Type B pancreatic cell (in vitro differentiated cells): ENCODE measurements around the gene INPP4B. TPM values are rescaled to one million over a fixed set of nuclear protein-coding genes. Genes with fewer than 3 reads are reported as not detected.

Source experiments
- DNase-seq: peaks from one replicate; pipeline ENCODE4 v3.0.0; 2021; ENCODE audit warnings: mixed read lengths; ENCODE audit not compliant: unreplicated experiment; ENCODE audit errors: extremely low spot score
- H3K27ac Mint-ChIP-seq: 2 replicates; pipeline ENCODE4 v1.8.0; 2021; ENCODE audit warnings: mild to moderate bottlenecking, mixed read lengths
- H3K27me3 Mint-ChIP-seq: 2 replicates; pipeline ENCODE4 v1.8.0; 2021; ENCODE audit warnings: mixed read lengths
- H3K36me3 Mint-ChIP-seq: 2 replicates; pipeline ENCODE4 v1.8.0; 2021; ENCODE audit warnings: mixed read lengths
- H3K4me1 Mint-ChIP-seq: one replicate; pipeline ENCODE4 v1.8.0; 2021; ENCODE audit warnings: mixed read lengths; ENCODE audit not compliant: unreplicated experiment
- H3K4me3 Mint-ChIP-seq: 2 replicates; pipeline ENCODE4 v1.8.0; 2021; ENCODE audit warnings: mild to moderate bottlenecking, mixed read lengths
- H3K9me3 Mint-ChIP-seq: 2 replicates; pipeline ENCODE4 v1.8.0; 2021; ENCODE audit warnings: mixed read lengths
- total RNA-seq: library from RNA; stranded (reverse); gene quantifications from 2 replicates; pipeline ENCODE4 v1.2.1, GENCODE V29; 2021; ENCODE audit warnings: low replicate concordance
- TF ChIP-seq, protein P1 (sequence below): fragments of 200-600 bp; sonication (generic); conservative IDR thresholded peaks from 2 replicates; pipeline ENCODE4 v1.5.0; 2021; ENCODE audit warnings: antibody characterized with exemption, mild to moderate bottlenecking

Gene INPP4B
- total RNA-seq, 1 donor from 2014 or later = 9.0 TPM

DNA sequence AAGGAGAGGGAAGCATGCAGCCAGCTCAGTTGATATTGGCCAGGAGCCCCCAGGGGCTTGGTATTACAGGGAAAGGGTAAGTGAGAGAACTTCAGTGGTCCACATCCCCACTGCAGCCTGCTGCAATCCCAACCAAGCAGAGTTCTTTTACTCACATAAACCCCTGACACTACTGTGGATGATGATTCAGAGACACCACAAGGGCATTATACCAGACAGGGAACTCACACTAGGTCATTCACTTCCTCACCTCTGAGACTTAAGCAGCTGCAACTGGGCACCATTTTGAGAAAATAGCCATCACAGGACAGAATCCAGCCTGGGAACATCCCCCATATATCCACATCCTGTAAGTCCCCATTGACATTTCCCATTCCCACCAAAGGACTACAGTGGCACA lies 248.0 kb downstream of the INPP4B start:
- H3K9me3 Mint-ChIP-seq = no peaks in the 10 kb centered on the region
- DNase-seq = no peak
- H3K27me3 Mint-ChIP-seq = no peaks in the 10 kb centered on the region
- TF ChIP-seq, protein P1, sequence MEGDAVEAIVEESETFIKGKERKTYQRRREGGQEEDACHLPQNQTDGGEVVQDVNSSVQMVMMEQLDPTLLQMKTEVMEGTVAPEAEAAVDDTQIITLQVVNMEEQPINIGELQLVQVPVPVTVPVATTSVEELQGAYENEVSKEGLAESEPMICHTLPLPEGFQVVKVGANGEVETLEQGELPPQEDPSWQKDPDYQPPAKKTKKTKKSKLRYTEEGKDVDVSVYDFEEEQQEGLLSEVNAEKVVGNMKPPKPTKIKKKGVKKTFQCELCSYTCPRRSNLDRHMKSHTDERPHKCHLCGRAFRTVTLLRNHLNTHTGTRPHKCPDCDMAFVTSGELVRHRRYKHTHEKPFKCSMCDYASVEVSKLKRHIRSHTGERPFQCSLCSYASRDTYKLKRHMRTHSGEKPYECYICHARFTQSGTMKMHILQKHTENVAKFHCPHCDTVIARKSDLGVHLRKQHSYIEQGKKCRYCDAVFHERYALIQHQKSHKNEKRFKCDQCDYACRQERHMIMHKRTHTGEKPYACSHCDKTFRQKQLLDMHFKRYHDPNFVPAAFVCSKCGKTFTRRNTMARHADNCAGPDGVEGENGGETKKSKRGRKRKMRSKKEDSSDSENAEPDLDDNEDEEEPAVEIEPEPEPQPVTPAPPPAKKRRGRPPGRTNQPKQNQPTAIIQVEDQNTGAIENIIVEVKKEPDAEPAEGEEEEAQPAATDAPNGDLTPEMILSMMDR = no peak
- H3K4me3 Mint-ChIP-seq = no peak overlapping the region
- no peaks in the 10 kb centered on the region for H3K36me3 Mint-ChIP-seq
- H3K27ac Mint-ChIP-seq = no peak overlapping the region
- H3K4me1 Mint-ChIP-seq = no peaks in the 10 kb centered on the region

DNA sequence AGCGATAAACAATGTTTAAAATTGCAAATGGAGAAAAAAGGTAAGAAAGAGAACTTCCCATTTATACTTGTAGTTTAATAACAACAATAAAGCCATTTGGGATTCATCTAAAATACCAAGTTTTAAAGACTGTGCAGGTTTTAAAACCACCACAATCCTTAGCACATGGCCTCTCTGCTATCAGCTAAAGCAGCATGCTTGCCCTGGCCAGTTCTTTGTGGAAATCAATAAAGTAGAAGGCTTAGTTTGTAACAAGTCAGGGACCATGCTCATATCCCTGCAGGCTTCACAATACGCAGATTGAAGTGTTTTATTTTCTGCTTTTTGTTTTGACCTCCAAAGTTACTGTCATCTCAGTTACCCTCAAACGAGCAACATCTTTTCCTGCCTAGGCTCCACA lies 249.5 kb downstream of the INPP4B start:
- no peak for DNase-seq
- Mint-ChIP-seq H3K9me3 (no peaks in the 10 kb centered on the region), H3K27me3 (no peaks in the 10 kb centered on the region), H3K4me1 (no peaks in the 10 kb centered on the region), H3K36me3 (no peaks in the 10 kb centered on the region), H3K27ac (no peak overlapping the region), H3K4me3 (no peak overlapping the region)
- TF ChIP-seq, protein P1 = no peak

DNA sequence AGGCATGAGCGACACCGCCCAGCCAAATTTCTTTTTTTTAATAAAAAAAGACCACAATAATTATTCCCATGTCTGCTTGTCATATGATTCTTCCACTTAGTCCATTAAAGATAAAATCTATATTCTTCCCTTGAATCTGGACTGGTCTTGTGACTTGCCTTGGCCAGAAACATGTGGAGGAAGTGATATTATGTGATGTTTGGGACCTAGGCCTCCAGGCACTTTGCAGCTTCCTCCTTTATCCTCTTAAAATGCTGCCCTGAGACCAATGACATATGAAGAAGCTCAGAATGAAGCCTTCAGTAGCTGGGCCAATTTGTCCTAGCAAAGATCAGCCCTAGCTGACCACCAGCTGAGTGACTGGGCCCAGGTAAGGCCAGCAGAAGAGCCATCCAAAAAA lies 250.0 kb downstream of the INPP4B start:
- TF ChIP-seq, protein P1 = no peak
- H3K9me3 Mint-ChIP-seq = no peaks in the 10 kb centered on the region
- H3K4me3 Mint-ChIP-seq = no peak overlapping the region
- H3K27me3 Mint-ChIP-seq = no peaks in the 10 kb centered on the region
- H3K36me3 Mint-ChIP-seq = no peaks in the 10 kb centered on the region
- DNase-seq = no peak
- no peaks in the 10 kb centered on the region for H3K4me1 Mint-ChIP-seq
- no peak overlapping the region for H3K27ac Mint-ChIP-seq

DNA sequence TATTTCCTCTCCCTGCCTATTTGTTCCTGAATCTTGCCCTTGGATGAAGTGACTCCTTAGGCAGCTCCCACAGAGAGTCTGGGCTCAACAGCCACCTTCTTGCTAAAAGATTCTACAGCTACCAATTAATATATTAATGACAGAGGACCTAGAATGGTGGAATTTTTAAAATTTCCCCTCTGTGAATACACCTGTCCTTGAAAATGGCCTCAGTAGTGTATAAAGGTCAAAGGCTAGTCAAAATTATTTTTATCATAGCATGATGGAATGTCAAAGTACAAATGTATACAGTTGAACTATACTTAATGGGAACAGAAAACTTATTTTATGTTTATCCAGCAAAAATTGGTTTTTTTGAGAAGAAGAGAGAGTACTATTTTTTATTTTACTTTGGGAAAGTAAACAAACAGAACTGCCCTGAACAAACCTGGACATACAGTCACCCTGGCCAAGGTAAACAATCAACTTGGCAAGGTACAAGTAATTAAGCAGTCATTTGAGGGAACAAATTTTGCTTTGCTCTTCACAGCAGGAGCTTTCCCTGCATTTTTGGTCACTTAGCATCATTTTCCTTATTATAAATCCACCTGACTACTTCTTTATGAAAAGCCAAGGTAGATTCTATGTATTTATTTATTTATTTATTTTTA lies 250.8 kb downstream of the INPP4B start:
- H3K36me3 Mint-ChIP-seq = no peaks in the 10 kb centered on the region
- H3K27me3 Mint-ChIP-seq = no peaks in the 10 kb centered on the region
- H3K4me3 Mint-ChIP-seq = no peak overlapping the region
- DNase-seq = no peak
- no peaks in the 10 kb centered on the region for H3K4me1 Mint-ChIP-seq
- no peak overlapping the region for H3K27ac Mint-ChIP-seq
- TF ChIP-seq, protein P1 = no peak
- H3K9me3 Mint-ChIP-seq = no peaks in the 10 kb centered on the region

DNA sequence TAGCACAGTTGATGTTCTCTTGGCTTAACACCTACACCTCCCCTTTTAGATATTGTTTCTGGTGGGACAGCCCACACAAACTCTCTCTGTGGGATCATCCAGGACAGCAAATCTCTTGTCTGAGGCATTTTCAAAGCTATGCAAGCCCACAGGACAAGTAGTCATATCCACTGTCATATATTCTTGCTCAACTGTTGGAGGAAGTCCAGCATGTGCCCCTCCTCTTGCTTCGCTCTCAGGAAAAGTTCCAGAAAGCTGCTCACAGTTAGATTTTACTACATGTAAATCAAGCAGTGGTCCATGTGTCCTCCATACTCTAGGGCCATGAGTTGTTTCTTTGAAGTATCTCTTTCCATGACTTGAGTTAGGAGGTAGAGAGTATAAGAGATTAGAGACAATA lies 260.7 kb downstream of the INPP4B start:
- Mint-ChIP-seq H3K4me3 (no peak overlapping the region), H3K9me3 (no peaks in the 10 kb centered on the region), H3K27ac (no peak overlapping the region), H3K36me3 (no peaks in the 10 kb centered on the region), H3K27me3 (no peaks in the 10 kb centered on the region), H3K4me1 (no peaks in the 10 kb centered on the region)
- DNase-seq = no peak
- TF ChIP-seq, protein P1 = no peak

DNA sequence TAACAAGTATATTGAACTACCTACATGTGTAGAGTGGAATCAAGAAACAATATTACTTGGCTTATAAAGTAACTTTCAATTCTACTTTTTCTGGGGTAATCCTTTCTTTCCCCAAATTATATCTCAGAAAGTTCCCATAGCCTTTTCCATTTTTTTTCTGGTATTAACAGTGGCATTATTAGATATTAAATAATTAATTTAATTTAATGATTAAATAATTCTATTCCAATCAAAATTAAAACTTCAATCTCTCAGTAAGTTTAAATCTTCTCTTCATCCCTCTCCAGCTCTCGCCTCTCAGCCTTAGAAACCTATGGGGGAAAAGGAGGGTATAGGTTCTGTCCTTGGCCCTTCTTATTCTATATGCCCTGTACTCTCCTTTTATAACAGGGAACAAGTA lies 262.4 kb downstream of the INPP4B start:
- H3K4me3 Mint-ChIP-seq = no peak overlapping the region

More for the DNA sequence above, 262.4 kb downstream of the INPP4B start:
- no peaks in the 10 kb centered on the region for H3K9me3 Mint-ChIP-seq
- no peaks in the 10 kb centered on the region for H3K27me3 Mint-ChIP-seq
- no peak overlapping the region for H3K27ac Mint-ChIP-seq
- H3K36me3 Mint-ChIP-seq = no peaks in the 10 kb centered on the region
- no peaks in the 10 kb centered on the region for H3K4me1 Mint-ChIP-seq
- TF ChIP-seq, protein P1 = no peak
- no peak for DNase-seq
